ENCODE data around the gene GNG11. TPM values are rescaled to one million over a fixed set of nuclear protein-coding genes. Genes with fewer than 3 reads are reported as not detected.

Gene GNG11
- total RNA-seq, 1 donor from 2014 or later = 15.0 TPM

DNA sequence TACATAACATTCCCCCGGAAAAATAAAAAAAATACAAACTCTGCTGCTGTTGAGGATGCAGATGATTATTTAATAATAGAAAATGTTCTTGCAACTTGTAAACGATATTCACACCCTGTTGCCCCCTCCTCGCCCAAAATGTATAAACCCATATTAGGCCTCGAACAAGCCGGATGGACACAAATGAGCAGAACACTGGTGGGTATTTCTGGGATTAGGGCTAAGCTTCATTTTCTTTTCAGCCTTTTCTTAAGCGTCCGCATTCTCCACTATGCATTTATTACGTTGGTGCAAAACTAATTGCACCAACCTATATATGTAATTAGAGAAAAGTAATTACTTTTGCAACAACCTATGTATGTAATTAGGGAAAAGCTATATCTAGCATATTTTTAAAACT lies 349 bp upstream of the GNG11 start:
- intact Hi-C loops (cut with DNase I) = no loop called here
- Histone ChIP-seq H3K9me3 (no peaks in the 10 kb centered on the region), H3K4me3 (peak overlapping the region; percentile 49 to 69), H3K4me1 (no peaks in the 10 kb centered on the region), H3K36me3 (no peaks in the 10 kb centered on the region), H3K27ac (peak overlapping the region; percentile 86), H3K27me3 (no peaks in the 10 kb centered on the region)
- TF ChIP-seq POLR2A (IDR thresholded peaks at IDR 0.05) (no peak), POLR2AphosphoS5 (IDR thresholded peaks at IDR 0.05; ENCODE audit: insufficient read depth in 1 of 2, low read depth in 1 of 2) (no peak)
- TF ChIP-seq, protein P1, sequence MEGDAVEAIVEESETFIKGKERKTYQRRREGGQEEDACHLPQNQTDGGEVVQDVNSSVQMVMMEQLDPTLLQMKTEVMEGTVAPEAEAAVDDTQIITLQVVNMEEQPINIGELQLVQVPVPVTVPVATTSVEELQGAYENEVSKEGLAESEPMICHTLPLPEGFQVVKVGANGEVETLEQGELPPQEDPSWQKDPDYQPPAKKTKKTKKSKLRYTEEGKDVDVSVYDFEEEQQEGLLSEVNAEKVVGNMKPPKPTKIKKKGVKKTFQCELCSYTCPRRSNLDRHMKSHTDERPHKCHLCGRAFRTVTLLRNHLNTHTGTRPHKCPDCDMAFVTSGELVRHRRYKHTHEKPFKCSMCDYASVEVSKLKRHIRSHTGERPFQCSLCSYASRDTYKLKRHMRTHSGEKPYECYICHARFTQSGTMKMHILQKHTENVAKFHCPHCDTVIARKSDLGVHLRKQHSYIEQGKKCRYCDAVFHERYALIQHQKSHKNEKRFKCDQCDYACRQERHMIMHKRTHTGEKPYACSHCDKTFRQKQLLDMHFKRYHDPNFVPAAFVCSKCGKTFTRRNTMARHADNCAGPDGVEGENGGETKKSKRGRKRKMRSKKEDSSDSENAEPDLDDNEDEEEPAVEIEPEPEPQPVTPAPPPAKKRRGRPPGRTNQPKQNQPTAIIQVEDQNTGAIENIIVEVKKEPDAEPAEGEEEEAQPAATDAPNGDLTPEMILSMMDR (IDR thresholded peaks at IDR 0.05) = no peak
- no peak for DNase-seq (ENCODE audit: extremely low spot score in 2 of 2)

DNA sequence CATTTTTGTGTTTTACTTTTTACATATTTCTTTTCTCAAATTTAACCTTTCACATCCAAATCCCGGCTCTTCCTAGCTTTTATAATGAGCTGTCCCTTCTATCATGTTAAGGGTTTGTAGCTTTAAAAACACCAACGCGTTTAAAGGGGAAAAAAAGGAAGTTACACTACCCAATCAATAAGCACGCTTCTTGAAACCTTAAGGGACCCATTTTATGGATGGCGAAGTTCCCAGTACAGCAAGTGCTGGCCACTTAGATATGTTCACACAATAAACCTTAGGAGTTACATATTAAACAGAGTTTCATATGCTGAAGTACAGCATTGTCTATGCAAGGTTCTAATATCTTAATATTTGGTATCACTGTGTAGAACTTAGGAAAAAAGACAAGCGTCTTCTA lies 1.8 kb downstream of the GNG11 start:
- H3K4me3 ChIP-seq = peak overlapping the region; percentile 49 to 69
- H3K27me3 ChIP-seq = no peaks in the 10 kb centered on the region
- peak overlapping the region; percentile 86 for H3K27ac ChIP-seq
- H3K9me3 ChIP-seq = no peaks in the 10 kb centered on the region
- peaks cover 3% of the 10 kb centered on the region for H3K4me1 ChIP-seq
- TF ChIP-seq, protein P1 (IDR thresholded peaks at IDR 0.05) = no peak
- TF ChIP-seq POLR2A (IDR thresholded peaks at IDR 0.05) = no peak
- no peak for TF ChIP-seq POLR2AphosphoS5 (IDR thresholded peaks at IDR 0.05; ENCODE audit: insufficient read depth in 1 of 2, low read depth in 1 of 2)
- no peak for DNase-seq (ENCODE audit: extremely low spot score in 2 of 2)
- intact Hi-C loops (cut with DNase I) = no loop called here
- H3K36me3 ChIP-seq = peaks cover 0 to 4% of the 10 kb centered on the region in 2 donors

- TF ChIP-seq, protein P1 (IDR thresholded peaks at IDR 0.05) = no peak
- TF ChIP-seq POLR2A (IDR thresholded peaks at IDR 0.05) (no peak), POLR2AphosphoS5 (IDR thresholded peaks at IDR 0.05; ENCODE audit: insufficient read depth in 1 of 2, low read depth in 1 of 2) (no peak)
- Histone ChIP-seq H3K4me3 (peak overlapping the region; percentile 49 to 69), H3K4me1 (peaks cover 3% of the 10 kb centered on the region), H3K27ac (peak overlapping the region; percentile 86), H3K9me3 (no peaks in the 10 kb centered on the region), H3K36me3 (peaks cover 0 to 4% of the 10 kb centered on the region in 2 donors), H3K27me3 (no peaks in the 10 kb centered on the region)
- DNase-seq (ENCODE audit: extremely low spot score in 2 of 2) = no peak
- intact Hi-C loops (cut with DNase I) = no loop called here
Measured at GRCh38 chr7:93923942-93924341, 2.4 kb downstream of the GNG11 start.

DNA sequence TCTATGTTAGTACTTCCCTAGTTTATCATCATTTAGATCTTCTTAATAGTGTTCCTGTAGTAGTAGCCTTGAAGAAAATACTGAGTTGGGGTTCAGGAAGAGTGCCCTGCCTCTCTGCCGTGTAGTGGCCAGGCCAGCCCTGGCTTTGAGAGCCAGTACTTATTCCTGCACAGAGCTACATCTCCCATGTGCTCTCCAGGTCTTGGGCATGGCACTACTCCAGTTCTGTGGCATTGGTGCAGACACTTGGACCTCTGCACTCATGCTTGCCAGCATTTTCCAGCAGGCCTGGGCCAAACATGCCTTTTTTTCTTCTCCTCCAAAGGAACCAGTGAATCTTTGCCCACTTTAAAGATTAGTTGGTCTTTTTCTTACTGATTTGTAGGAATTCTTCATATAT lies 5.3 kb downstream of the GNG11 start:
- H3K27me3 ChIP-seq = no peaks in the 10 kb centered on the region
- peaks cover 3% of the 10 kb centered on the region for H3K4me1 ChIP-seq
- H3K36me3 ChIP-seq = peaks cover 0 to 4% of the 10 kb centered on the region in 2 donors
- no peaks in the 10 kb centered on the region for H3K9me3 ChIP-seq
- H3K4me3 ChIP-seq = no peak overlapping the region
- TF ChIP-seq POLR2AphosphoS5 (IDR thresholded peaks at IDR 0.05; ENCODE audit: insufficient read depth in 1 of 2, low read depth in 1 of 2) = no peak
- TF ChIP-seq, protein P1 (IDR thresholded peaks at IDR 0.05) = no peak
- no peak for TF ChIP-seq POLR2A (IDR thresholded peaks at IDR 0.05)
- DNase-seq (ENCODE audit: extremely low spot score in 2 of 2) = no peak
- H3K27ac ChIP-seq = peak overlapping the region; percentile 28
- intact Hi-C loops (cut with DNase I) = no loop called here

DNA sequence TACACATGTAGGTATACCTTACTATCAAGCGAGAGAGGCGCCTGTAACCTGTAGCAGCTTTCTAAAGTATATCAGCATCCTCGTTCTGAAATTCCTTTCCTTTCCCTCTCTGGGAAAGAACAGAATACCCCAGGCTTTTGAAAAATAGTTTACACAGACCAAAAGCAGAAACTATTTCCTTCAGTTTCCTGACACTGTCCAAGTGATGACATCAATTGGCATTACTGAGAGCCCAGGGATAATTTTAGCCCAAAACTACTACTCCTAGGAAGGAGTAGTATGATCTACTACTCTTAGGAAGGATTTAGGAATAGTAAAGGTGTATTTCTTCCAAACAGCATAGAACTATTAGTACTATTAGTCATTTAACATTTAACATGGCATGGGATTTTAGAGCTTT lies 6.0 kb downstream of the GNG11 start:
- no peaks in the 10 kb centered on the region for H3K9me3 ChIP-seq
- H3K27me3 ChIP-seq = no peaks in the 10 kb centered on the region
- peaks cover 3% of the 10 kb centered on the region for H3K4me1 ChIP-seq
- no peak for DNase-seq (ENCODE audit: extremely low spot score in 2 of 2)
- TF ChIP-seq POLR2AphosphoS5 (IDR thresholded peaks at IDR 0.05; ENCODE audit: insufficient read depth in 1 of 2, low read depth in 1 of 2) = no peak
- TF ChIP-seq POLR2A (IDR thresholded peaks at IDR 0.05) = no peak
- TF ChIP-seq, protein P1 (IDR thresholded peaks at IDR 0.05) = no peak
- peaks cover 0 to 4% of the 10 kb centered on the region in 2 donors for H3K36me3 ChIP-seq
- peak overlapping the region; percentile 28 for H3K27ac ChIP-seq
- intact Hi-C loops (cut with DNase I) = no loop called here
- no peak overlapping the region for H3K4me3 ChIP-seq
